HepG2 (cell line): ENCODE results near the gene MBTD1. TPM values are rescaled to one million over a fixed set of nuclear protein-coding genes. Genes with fewer than 3 reads are reported as not detected.

Experiments
- CHD4 ChIP-seq: fragments of 200-600 bp; sonication (generic); IDR thresholded peaks from 2 replicates; pipeline ENCODE4 v1.7.0; 2017; ENCODE audit warnings: mild to moderate bottlenecking, low read length, borderline replicate concordance
- EED ChIP-seq: sonication (generic); formaldehyde crosslinking; IDR thresholded peaks from 2 replicates; pipeline ENCODE4 v1.5.0; 2020; ENCODE audit warnings: mild to moderate bottlenecking, missing genetic modification reagents
- FOXM1 ChIP-seq: sonication (generic); formaldehyde crosslinking; IDR thresholded peaks from 2 replicates; pipeline ENCODE4 v1.5.0; 2020; ENCODE audit warnings: missing genetic modification reagents
- HNF4G ChIP-seq, 2 experiments: sonication (generic) in 1 of 2; formaldehyde crosslinking in 1 of 2; IDR thresholded peaks; 2 replicates each; pipeline versions ENCODE4 v1.4.0 to v1.6.1; 2011 to 2020; ENCODE audit warnings: borderline replicate concordance in 2 of 2, low read depth in 2 of 2, mild to moderate bottlenecking in 2 of 2, low read length in 1 of 2, missing genetic modification reagents in 1 of 2, moderate library complexity in 1 of 2
- MAF1 ChIP-seq: sonication (generic); formaldehyde crosslinking; IDR thresholded peaks from 2 replicates; pipeline ENCODE4 v1.5.0; 2020; ENCODE audit warnings: missing genetic modification reagents, borderline replicate concordance
- NFRKB ChIP-seq: fragments of 450-650 bp; IDR thresholded peaks from 2 replicates; pipeline ENCODE4 v1.6.1; 2017
- NKX3-1 ChIP-seq: sonication (generic); formaldehyde crosslinking; IDR thresholded peaks from 2 replicates; pipeline ENCODE4 v1.5.0; 2020; ENCODE audit warnings: missing genetic modification reagents
- NR2F6 ChIP-seq, 2 experiments: IDR thresholded peaks; 2 replicates each; pipeline ENCODE4 v1.6.1; 2016; ENCODE audit warnings: antibody characterized with exemption in 1 of 2, mild to moderate bottlenecking in 1 of 2
- SOX6 ChIP-seq, 2 experiments: fragments of 450-650 bp in 1 of 2; sonication (generic) in 1 of 2; formaldehyde crosslinking in 1 of 2; IDR thresholded peaks; 2 replicates each; pipeline versions ENCODE4 v1.4.0 to v1.6.1; 2017 to 2020; ENCODE audit warnings: antibody characterized with exemption in 1 of 2, mild to moderate bottlenecking in 1 of 2, missing genetic modification reagents in 1 of 2
- YY1 ChIP-seq: IDR thresholded peaks from 2 replicates; pipeline ENCODE4 v1.6.1; 2011; ENCODE audit warnings: low read length, low read depth, moderate library complexity, mild to moderate bottlenecking; ENCODE audit not compliant: insufficient read depth, insufficient replicate concordance
- ZNF101 ChIP-seq: sonication (generic); formaldehyde crosslinking; IDR thresholded peaks from 2 replicates; pipeline ENCODE4 v1.4.0; 2020; ENCODE audit warnings: mild to moderate bottlenecking, low read depth, missing genetic modification reagents, borderline replicate concordance
- ZNF138 ChIP-seq: sonication (generic); formaldehyde crosslinking; IDR thresholded peaks from 2 replicates; pipeline ENCODE4 v1.5.0; 2020; ENCODE audit warnings: mild to moderate bottlenecking, low read depth, missing genetic modification reagents
- ZNF225 ChIP-seq: sonication (generic); formaldehyde crosslinking; IDR thresholded peaks from 2 replicates; pipeline ENCODE4 v1.4.0; 2020; ENCODE audit warnings: mild to moderate bottlenecking, missing genetic modification reagents
- ZNF234 ChIP-seq: sonication (generic); formaldehyde crosslinking; conservative IDR thresholded peaks from 2 replicates; pipeline ENCODE4 v1.5.1; 2020; ENCODE audit warnings: mild to moderate bottlenecking, missing genetic modification reagents
- ZNF441 ChIP-seq: sonication (generic); formaldehyde crosslinking; IDR thresholded peaks from 2 replicates; pipeline ENCODE4 v1.7.0; 2021; ENCODE audit warnings: missing genetic modification reagents, borderline replicate concordance
- ZNF709 ChIP-seq: sonication (generic); formaldehyde crosslinking; IDR thresholded peaks from 2 replicates; pipeline ENCODE4 v1.5.0; 2020; ENCODE audit warnings: mild to moderate bottlenecking, missing genetic modification reagents
- ZSCAN29 ChIP-seq: sonication (generic); formaldehyde crosslinking; conservative IDR thresholded peaks from 2 replicates; pipeline ENCODE4 v1.4.0; 2020; ENCODE audit warnings: mild to moderate bottlenecking, missing genetic modification reagents
- polyA plus RNA-seq, 8 experiments: library from polyadenylated mRNA; depleted of rRNA in 3 of 8; stranded (reverse) in 7 of 8; unstranded in 1 of 8; fragments of >200 nt; fragmentation: Illumina TruSeq in 4 of 8; extraction: Trizol in 4 of 8; gene quantifications; 2 replicates each; pipeline versions ENCODE4 v1.2.1 to v1.2.3, GENCODE V29; 2011 to 2016; ENCODE audit warnings: low read depth in 4 of 8, missing spikeins in 1 of 8, mixed read lengths in 1 of 8; ENCODE audit not compliant: insufficient read depth in 1 of 8
- total RNA-seq, 5 experiments: library from RNA; depleted of rRNA; stranded (reverse); fragments of >200 nt; fragmentation: Illumina TruSeq; extraction: Trizol; gene quantifications; 2 replicates each; pipeline ENCODE4 v1.2.3, GENCODE V29; 2016; ENCODE audit warnings: low read depth in 1 of 5
- TF ChIP-seq, protein P1 (sequence below): sonication (generic); formaldehyde crosslinking; conservative IDR thresholded peaks from 2 replicates; pipeline ENCODE4 v1.4.0; 2020; ENCODE audit warnings: missing genetic modification reagents
- TF ChIP-seq, protein P2 (sequence below): sonication (generic); formaldehyde crosslinking; IDR thresholded peaks from 2 replicates; pipeline ENCODE4 v1.8.0; 2022; ENCODE audit warnings: missing genetic modification reagents, mild to moderate bottlenecking, moderate library complexity, borderline replicate concordance
- TF ChIP-seq, protein P3 (sequence below): IDR thresholded peaks from 2 replicates; pipeline ENCODE4 v1.6.1; 2012; ENCODE audit warnings: low read depth, low read length, improper control_type of control experiment

Gene MBTD1
- total and polyA plus RNA-seq, 2 of the 13 experiments (the other 11 are each of a cell fraction or from before 2014, with no cell fraction given): 20.9 TPM

DNA sequence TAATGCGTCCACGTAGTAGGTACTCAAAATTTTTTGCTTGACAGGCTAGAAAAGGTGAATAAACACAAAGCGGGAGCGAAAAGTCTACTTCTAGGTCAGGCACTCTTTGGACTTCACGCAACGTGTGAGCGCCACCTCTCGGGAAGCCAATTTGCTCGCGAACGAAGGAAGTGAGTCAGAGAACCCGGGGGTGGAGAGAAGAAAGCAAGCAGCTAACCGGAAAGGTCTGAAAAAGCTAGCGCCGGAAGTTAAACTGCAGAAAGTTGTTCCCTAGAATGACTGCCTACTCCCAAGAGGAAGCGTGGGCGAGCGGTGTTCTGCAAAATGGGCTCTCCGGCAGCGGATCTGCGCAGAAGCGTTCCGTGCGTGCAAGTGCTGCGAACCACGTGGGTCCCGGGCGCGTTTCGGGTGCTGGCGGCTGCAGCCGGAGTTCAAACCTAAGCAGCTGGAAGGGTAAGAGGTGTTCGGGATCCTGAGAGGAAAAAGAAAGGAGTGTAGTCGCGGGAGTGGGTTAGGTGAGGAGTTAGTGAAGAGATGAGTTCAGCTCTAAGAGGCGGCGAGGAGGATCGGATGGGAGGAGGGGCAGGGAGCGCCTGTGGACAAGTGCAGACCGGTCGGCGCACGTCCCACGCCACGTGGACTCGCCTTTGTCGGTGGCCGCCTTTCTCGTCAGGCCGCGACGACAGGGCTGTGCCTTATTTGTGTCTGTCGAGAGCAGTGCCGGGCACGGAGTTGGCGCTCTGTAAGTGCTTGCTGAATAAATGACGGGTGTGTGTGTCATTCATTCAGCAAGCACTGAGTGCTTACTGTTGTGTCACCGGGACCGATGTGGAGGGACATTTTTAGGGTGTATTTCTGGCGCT lies 106.4 kb downstream of the MBTD1 start, which contains the start of gene NME1 (continued):
- TF ChIP-seq MAF1: peak; percentile 97; the same call in 1 of the 2 replicates
- peak; percentile 98; the same call in 1 of the 2 replicates for TF ChIP-seq ZNF709 (CRISPR knock-in tag)
- TF ChIP-seq, protein P1, sequence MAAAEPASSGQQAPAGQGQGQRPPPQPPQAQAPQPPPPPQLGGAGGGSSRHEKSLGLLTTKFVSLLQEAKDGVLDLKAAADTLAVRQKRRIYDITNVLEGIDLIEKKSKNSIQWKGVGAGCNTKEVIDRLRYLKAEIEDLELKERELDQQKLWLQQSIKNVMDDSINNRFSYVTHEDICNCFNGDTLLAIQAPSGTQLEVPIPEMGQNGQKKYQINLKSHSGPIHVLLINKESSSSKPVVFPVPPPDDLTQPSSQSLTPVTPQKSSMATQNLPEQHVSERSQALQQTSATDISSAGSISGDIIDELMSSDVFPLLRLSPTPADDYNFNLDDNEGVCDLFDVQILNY (CRISPR knock-in tag): peak; percentile 73
- TF ChIP-seq ZNF225 (CRISPR knock-in tag): peak; percentile 99
- TF ChIP-seq, protein P2, sequence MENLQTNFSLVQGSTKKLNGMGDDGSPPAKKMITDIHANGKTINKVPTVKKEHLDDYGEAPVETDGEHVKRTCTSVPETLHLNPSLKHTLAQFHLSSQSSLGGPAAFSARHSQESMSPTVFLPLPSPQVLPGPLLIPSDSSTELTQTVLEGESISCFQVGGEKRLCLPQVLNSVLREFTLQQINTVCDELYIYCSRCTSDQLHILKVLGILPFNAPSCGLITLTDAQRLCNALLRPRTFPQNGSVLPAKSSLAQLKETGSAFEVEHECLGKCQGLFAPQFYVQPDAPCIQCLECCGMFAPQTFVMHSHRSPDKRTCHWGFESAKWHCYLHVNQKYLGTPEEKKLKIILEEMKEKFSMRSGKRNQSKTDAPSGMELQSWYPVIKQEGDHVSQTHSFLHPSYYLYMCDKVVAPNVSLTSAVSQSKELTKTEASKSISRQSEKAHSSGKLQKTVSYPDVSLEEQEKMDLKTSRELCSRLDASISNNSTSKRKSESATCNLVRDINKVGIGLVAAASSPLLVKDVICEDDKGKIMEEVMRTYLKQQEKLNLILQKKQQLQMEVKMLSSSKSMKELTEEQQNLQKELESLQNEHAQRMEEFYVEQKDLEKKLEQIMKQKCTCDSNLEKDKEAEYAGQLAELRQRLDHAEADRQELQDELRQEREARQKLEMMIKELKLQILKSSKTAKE (CRISPR knock-in tag): peak; percentile 74
- TF ChIP-seq EED (CRISPR knock-in tag): peak; percentile 31; the same call in 1 of the 2 replicates
- TF ChIP-seq ZNF138 (CRISPR knock-in tag): peak; percentile 96; the same call in 1 of the 2 replicates
- peak; percentile 98 for TF ChIP-seq NKX3-1 (CRISPR knock-in tag)
- peak; percentile 70 for TF ChIP-seq NR2F6 (IDR thresholded peaks at IDR 0.05)
- TF ChIP-seq NR2F6 (CRISPR knock-in tag; IDR thresholded peaks at IDR 0.05): peak; percentile 76
- peak; percentile 86; the same call in 1 of the 2 replicates for TF ChIP-seq FOXM1 (CRISPR knock-in tag)
- TF ChIP-seq ZNF441 (CRISPR knock-in tag): peak; percentile 91; the same call in 1 of the 2 replicates
- TF ChIP-seq CHD4: peak; percentile 74; the same call in 1 of the 2 replicates
- peak; percentile 43; the same call in 1 of the 2 replicates for TF ChIP-seq HNF4G (IDR thresholded peaks at IDR 0.05; ENCODE audit: borderline replicate concordance, low read depth, low read length)
- peak; percentile 89 for TF ChIP-seq HNF4G (CRISPR knock-in tag; IDR thresholded peaks at IDR 0.05; ENCODE audit: borderline replicate concordance, low read depth)
- no peak for TF ChIP-seq NFRKB
- peak; percentile 88 for TF ChIP-seq YY1
- TF ChIP-seq SOX6 (IDR thresholded peaks at IDR 0.05): no peak
- TF ChIP-seq SOX6 (CRISPR knock-in tag; IDR thresholded peaks at IDR 0.05): peak; percentile 90
- TF ChIP-seq ZNF101 (CRISPR knock-in tag): peak; percentile 97; the same call in 1 of the 2 replicates
- TF ChIP-seq, protein P3, sequence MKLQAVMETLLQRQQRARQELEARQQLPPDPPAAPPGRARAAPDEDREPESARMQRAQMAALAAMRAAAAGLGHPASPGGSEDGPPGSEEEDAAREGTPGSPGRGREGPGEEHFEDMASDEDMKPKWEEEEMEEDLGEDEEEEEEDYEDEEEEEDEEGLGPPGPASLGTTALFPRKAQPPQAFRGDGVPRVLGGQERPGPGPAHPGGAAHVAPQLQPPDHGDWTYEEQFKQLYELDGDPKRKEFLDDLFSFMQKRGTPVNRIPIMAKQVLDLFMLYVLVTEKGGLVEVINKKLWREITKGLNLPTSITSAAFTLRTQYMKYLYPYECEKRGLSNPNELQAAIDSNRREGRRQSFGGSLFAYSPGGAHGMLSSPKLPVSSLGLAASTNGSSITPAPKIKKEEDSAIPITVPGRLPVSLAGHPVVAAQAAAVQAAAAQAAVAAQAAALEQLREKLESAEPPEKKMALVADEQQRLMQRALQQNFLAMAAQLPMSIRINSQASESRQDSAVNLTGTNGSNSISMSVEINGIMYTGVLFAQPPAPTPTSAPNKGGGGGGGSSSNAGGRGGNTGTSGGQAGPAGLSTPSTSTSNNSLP: peak; percentile 66; the same call in 1 of the 2 replicates
- no peak; the same call in 1 of the 2 replicates for TF ChIP-seq ZNF234
- TF ChIP-seq ZSCAN29 (CRISPR knock-in tag): peak; percentile 98
